Activated CD8-positive, alpha-beta memory T cell treated with anti-CD3 and anti-CD28 coated beads for 24 hours (primary cell): ENCODE measurements around the gene TREM2.

Source experiments
- DNase-seq: peaks from one replicate; pipeline ENCODE4 v3.0.0-alpha.2; 2020

TREM2 gene

GRCh38 chr6:41182069-41183034 lies 19.4 kb upstream of the TREM2 start:
- no peak for DNase-seq

DNA sequence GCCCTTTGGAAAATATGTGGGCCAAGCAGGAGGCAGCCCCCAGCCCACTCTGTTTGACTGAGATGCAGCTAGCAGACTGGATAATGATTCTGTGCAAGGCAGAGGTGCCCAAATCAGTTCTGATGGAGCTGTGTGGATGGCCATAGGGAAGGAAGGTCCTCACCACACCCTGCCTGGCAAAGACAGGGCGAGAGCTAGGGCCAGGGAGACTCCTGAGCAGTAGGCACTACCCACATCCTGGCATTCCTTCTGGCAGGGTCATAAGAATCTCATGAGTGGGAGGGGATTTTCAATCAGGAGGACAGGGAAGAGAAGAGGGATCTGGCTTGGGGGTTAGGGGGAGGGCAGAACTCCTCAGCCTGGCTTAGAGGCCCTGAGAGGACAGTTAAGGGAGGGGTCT lies 18.6 kb upstream of the TREM2 start:
- no peak for DNase-seq

- DNase-seq, result no peak
Observed at GRCh38 chr6:41179163-41179562, 16.2 kb upstream of the TREM2 start.

DNA sequence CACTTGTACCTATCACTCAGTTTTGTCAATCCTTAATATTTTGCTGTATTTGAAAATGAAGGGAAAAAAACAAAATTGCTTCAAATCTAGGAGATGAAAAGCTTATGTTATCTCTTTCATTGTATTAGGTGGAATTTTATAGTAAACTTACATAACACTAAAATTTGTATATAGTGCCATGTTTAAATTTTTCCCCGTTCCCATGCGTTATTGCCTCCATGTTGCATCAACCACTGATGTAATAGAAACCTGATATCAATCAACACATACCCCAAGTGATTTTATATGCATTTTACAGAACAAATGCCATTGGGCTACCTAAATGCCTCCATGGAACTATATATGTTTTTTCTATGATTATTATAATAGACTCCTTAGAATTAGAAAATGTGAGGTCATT lies 14.8 kb upstream of the TREM2 start:
- DNase-seq, result no peak

DNA sequence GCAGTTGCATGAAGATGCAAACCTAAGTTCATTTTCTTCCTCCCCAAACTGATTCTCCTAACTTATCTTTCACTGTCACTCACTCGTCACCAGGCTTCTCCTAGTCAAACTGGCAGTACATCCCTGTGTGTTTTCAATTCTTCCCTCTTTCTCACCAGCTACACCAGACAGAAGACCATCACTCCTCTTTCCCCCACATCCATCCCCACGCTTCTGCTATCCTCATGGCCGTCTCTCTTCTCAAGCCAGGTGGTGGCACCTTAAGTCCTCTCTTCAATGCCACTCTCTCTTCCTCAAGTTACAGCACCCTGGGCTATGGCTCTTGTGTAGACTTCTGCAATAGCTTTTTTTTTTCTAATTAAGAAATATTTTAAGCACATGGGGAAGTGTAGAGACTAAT lies 14.4 kb upstream of the TREM2 start:
- no peak for DNase-seq

DNA sequence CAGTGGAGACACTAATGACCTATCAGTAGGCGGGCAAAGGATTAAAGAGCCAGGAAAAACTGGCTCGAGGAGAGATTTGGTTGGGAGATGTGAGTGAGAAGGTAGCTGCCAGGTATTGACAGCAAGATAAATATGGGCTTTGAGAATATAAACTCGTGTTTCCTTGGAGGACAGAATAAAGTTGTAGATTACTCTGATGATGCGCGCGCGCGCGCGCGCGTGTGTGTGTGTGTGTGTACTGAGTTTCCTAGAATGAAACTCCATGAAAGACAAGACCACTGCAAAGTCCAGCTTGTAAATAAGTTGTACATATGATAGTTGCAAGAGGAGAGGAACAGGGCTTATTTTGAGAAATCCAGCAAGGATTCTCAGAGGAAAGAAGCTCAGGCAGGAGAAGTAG lies 13.3 kb upstream of the TREM2 start:
- no peak for DNase-seq

DNA sequence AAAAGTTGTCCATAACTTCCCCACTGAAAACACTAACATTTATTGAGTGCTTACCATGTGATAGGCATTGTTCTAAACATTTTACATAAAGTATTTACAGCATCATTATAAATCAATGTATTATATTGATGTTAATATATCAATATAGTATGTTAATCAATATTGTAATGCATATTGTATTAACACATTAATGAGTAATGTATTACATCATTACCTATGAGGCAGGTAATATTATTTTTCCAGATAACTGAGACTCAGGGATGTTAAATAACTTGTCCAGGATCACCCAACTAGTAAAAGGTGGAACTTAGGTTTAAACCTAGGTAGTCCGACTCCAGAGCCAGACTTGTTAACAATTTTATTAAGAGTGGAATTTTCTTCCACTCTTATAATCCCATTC lies 12.2 kb upstream of the TREM2 start:
- DNase-seq, result no peak

DNA sequence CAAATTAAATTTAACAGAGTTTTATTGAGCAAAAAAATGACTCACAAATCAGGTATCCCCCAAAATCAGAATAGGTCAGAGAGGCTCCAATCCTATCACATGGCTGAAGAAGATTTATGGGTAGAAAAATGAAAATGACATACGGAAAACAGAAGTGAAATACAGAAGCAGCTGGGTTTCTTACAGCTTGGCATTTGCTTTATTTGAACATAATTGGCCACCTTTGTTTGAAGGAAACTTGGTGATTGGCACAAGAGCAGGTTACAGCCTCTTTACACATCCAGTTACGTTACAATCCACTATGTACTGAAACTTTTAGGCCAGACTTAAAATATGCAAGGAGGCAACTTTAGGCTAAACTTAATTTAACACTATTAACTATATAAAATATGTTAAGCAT lies 11.7 kb upstream of the TREM2 start:
- no peak for DNase-seq

DNA sequence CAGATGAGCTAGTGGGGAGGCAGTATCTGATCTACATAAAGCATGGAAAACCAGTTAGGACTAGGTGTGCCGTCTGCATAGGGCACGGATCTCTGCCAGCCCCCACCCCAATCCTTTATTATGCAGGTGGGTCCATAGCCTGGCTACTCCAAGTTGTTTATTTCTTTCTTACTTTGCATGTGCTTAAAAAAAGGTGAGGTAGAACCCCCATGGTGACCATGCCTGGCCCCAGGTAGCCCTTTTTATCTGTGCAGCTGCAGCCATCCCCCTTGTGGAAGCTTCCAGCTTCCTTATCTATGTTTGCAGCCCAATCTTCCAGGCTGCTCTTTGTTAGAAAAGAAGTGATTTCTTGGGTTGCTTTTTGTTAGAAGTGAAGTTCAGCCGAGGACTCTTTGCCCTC lies 9.0 kb upstream of the TREM2 start:
- no peak for DNase-seq

GRCh38 chr6:41170547-41171160 lies 7.7 kb upstream of the TREM2 start:
- DNase-seq, result no peak

- peak; percentile 49 for DNase-seq
Observed at GRCh38 chr6:41167173-41167963, 4.5 kb upstream of the TREM2 start.

DNA sequence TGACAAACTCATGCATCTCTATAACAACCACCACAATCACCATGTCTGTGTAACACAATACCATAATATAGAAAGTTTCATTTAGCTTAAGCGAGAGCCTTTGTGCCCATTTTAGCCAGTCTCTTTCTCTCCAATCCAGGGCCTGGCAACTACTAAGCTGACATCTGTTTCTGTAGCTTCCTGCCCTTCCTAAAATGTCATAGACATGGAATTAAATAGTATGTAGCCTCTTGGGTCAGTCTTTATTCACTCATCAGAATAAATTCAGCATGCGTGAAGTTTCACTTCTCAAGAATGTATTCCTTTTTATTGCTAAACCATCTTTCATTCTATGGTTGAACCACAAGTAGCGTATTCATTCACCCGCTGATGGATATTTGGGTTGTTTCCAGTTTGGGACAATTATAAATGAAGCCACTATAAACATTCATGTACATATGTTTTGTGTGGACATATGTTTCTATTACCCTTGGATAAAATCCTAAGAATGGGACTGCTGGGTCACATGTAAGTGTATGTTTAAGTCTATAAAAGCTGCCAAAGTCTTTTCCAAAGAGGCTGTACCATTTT lies 1.7 kb upstream of the TREM2 start:
- DNase-seq, result no peak

- DNase-seq, result no peak
Observed at GRCh38 chr6:41163419-41163717, 452 bp upstream of the TREM2 start.

- DNase-seq, result no peak
Observed at GRCh38 chr6:41161851-41162552, 914 bp downstream of the TREM2 start.

DNA sequence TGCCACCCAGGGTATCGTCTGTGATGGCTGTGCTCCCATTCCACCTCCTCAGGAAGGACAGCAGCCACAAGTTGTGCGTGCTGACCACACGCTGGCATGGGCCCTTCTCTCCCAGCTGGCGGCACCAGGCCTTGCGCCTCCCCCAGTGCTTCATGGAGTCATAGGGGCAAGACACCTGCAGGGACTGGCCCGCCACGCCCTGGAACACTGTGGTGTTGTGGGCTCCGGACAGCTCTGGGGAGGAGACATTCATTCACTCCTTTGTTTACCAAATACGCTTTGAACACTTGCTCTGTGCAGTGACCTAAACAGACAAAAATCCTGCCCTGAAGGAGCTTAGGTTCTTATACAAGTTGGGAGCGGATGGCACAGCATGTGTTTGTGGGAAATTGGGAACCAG lies 1.5 kb downstream of the TREM2 start:
- DNase-seq, result no peak

- no peak for DNase-seq
Observed at GRCh38 chr6:41160933-41161332, 2.0 kb downstream of the TREM2 start.

DNA sequence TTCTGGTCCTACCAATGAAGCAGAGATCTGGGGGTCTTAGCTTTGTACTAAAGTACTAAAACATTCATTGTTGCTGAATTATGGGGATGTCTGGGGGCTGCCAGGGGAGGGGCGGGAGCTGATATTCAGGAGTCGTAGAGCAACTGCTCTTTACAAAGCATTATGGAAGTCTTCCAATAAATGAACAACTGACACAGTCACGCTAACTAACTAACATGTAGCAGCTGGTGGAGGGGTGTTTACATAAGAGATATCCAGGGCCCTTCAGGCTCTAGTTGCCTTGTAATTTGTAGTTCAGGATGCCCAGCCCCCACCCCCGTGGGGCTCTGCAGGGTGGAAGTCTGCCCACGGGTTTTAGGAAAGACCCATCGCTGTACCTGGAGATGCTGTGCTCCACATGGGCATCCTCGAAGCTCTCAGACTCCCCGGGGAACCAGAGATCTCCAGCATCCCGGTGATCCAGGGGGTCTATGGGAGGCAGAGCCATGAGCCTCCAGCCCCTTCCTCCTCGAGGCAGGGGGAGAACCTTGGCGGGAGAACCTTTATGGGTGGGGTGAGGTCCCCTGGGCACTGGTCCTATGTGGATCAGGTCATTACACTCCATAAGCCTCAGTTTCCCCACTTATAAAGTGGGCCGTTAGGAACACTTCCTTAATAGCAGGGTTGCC lies 3.4 kb downstream of the TREM2 start:
- DNase-seq, result no peak

DNA sequence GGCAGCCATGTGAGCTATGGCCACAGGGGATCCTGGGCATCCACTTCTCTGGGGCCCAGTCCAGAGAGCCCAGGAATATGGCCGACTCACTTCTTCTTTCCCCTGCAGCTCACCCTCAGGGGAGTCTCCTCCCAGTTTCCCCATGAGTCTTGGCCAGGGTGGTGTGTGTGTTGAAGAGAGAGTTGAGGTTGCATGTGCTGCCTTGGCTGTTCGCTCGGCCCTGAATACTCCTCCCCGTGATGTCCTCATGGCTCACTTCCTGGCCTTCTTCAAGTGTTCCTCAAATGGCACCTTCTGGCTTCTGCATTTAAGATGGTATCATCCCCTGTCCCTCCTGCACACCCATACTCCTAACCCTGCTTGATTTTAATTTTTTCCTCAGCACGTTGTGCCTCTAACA lies 5.6 kb downstream of the TREM2 start:
- no peak for DNase-seq

DNA sequence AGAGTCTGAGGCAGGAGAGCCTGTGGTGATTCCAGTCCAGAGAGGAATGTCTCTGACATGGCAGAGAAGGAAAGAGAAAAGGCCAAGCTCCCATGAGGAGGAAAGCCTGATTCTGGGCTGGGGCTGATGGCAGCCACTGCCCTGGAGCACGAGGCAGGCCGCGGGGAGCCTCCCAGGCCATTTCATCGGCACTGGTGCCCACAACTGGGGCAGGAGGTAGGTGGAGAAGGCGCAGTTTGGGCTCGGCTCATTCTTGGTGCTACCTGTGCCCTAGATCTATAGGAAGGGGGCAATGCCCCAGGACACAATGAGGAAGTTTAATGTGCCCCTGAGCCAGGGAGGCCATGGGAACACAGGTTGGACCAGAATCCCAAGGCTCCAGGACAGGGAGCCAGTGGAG lies 6.1 kb downstream of the TREM2 start:
- DNase-seq, result no peak

- no peak for DNase-seq
Observed at GRCh38 chr6:41156001-41156400, 6.9 kb downstream of the TREM2 start.

- DNase-seq, result no peak
Observed at GRCh38 chr6:41155132-41155805, 7.6 kb downstream of the TREM2 start.
